ENCODE data around the gene BIRC7.
"Not testable (repeated sequence)": the region's sequence is repeated elsewhere in the genome, so short reads cannot be mapped to it uniquely, and the experiment has no call there.

Gene BIRC7

DNA sequence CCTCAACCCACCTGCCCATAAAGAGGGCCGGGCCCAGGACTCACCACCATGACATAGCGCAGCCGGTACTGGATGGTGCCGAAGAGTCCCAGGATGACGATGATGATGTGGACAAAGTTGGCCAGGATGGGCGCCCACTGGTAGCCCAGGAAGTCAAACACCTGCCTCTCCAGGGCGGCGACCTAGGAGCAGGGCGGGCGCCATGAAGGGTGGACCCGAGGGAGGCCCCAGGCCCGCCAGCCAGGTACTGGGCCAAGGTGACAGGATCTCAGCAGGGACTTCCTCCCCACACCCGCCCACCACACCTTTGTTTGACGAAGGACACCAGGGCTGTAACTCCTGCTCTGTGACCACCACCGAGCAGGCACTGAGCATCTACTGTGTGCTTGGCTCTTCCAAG, 14.2 kb downstream of the BIRC7 start:
- no peak for DNase-seq

DNA sequence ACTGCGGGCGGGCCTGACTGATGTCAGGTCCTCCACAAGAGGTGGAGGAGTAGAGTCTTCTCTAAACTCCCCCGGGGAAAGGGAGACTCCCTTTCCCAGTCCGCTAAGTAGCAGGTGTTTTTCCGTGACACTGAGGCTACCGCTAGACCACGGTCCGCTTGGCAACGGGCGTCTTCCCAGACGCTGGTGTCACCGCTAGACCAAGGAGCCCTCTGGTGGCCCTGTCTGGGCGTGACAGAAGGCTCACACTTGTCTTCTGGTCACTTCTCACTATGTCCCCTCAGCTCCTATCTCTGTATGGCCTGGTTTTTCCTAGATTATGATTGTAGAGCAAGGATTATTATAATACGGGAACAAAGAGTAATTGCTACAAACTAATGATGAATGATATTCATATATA, 15.6 kb downstream of the BIRC7 start:
- DNase-seq: not testable (repeated sequence)

DNA sequence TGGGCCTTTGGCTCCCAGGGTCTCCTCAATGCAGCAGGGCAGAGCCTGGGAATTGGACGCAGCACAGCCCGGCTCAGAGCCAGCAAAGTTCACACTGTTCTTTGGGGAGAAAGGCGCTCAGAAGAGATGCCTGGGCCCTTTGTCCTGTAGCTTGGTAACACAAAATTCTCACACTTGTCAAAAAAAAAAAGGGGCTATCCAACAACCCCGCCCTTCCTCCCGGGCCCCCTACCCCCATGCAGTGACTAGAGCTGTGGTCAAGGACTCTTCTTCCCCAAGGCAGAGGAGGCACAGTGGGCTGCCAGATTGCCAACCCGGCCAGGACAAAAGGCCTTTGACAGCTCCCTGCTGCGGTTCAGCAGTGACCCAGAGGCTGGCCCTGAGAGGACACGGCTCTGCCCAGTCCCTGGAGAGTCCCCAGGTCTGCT, 16.6 kb downstream of the BIRC7 start:
- no peak for DNase-seq

DNA sequence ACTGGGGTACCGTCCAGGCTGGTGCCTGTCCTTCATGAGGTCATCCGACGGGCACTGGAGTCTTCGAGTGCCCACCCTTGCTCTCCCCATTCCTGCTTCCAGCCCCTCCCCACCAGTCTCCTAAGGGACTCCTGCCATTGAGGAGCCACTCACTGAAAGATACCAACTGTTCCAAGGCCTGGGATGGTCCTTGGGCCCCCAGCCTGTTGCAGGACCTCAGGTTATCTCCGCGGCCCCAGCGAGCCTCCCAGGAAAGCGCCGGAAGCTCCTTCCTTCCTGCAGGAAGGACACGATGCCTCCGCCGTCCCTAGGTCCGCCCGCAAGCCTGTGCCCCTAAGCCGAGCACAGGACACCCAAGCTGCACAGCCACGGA, 17.3 kb downstream of the BIRC7 start:
- no peak for DNase-seq

DNA sequence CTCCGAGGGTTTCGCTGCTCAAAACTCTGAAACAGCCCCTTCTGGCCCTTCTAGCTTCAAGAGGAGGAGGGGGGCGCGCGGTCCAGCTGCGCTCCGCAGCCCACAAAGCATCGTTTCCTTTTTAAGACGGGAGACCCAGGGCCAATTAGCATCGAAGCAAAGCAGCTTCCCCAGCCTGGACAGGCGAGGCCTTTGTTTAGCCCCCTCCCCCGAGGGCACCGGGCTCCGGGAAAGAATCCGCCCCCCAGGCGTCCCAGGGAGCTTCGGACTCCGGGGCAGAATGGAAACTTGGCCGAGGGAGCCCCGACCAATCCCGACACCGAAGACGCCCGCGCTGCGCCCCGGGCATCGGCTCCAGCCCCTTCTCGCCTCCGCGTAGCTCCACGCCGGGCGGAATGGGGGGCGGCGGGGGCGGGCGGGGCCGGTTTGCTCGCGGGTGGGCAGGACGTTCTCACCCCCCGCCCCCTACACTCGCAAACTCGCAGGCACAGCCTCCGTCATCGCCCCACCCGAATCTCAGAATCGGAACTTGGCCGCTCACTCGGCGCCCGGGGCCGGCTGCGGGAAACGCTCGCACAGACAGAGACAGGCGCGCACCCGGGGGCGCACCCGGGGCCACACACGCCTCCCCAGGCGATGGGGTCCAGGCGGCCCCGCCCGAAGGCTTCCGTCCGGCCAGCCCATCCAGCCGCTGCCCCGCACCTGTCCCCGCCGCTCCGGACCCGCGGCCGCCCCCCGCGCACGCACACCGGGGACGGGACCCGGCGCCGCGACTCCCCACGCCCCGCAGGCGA, 17.9 kb downstream of the BIRC7 start:
- DNase-seq: no peak

DNA sequence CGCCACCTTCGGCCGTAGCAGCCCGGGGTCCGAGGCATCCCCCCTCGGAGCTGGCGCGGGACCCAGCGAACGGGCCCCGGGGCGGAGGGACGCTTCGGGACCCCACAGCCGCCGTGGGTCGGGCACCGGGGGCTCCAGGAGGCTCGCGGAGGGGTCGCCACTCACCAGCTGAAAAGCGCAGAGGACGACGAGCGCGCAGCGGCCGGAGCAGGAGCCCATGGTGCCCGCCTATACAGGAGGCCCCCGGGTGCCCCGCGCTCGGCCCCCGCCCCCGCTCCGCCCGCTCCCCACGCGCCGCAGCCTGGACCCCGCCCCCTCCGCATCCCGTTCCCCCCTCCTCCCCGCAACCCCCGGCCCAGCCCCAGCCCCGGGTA, 18.5 kb downstream of the BIRC7 start, which contains the start of gene NKAIN4:
Gene NKAIN4 (minus strand): TSS at position 232 of the 374 bp plus-strand sequence. CDS start 13 bp downstream, at position 219.
- no peak for DNase-seq

DNA sequence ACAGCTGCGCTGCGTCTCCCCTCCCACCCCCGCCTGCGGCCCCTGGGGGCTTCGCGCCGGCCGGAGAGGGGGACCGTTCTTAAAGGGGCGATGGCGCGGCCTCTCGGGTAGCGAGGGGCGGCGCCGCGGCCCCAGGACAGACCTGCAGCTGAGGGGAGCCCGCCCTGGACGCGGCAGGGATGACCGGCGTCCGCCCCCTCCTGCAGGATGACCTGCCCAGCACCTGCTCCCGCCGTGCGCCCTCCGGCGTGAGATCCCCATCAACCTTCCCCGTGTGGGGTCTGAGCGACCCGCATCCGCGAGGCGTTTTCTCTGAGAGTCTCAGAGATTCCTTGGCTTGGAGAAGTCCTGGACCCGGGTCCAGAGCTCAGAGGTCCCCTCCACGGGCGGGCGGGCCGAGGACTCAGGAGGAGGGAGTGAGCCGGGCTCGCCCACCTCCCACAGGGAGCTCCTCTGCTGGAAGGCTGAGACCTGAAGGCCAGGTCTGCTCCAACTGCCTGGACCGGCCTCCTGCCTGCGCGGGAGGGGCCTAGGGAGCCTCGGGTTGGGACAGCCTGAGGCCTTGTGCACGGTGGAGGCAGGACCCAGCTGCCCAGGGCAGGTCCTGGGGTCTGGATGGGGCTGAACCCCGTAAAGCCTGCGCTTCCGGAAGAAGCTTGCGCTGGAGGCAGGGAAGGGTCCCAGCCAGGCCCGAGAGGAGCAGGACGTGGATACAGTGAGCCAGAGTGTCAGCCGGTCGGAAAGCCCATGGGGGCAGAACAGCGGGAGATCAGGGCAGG, 19.1 kb downstream of the BIRC7 start:
- no peak for DNase-seq

DNA sequence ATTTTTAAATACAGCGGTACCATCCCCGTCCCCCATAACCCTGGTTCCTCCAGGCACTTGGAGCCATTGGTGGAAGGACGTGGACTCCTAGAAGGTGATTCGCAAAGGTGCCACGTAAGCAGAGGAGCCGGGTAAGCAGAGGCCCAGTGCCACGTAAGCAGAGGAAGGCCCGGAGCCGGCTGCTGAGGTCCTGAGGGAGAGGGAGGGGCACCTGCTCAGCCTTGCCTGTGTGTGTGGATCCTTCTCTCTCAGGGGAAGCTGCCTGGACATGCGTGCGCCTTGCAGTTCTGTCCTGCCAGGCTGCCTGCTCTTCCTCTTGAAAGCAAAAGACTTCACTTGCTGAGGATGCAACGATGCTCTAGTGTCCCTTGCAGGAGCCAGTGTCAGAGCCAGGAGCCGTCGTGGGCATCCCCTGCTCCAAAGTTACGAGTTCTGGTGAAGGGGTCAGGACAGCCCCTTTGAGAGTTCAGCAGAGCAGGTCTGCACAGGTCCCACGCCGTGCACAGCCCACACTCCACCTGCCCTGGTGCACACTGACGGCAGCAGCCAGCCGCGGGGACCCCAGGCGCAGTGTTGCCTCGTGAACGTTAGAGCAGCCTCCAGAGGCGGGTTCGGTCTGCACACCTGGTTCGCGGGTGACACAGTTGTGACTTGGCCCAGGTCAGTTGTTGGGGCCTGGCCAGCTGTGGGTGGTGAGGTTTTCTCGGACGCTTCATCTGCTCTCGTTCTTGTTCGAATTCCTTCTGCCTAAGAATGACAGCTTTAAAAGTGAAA, 20.4 kb downstream of the BIRC7 start:
- no peak for DNase-seq

DNA sequence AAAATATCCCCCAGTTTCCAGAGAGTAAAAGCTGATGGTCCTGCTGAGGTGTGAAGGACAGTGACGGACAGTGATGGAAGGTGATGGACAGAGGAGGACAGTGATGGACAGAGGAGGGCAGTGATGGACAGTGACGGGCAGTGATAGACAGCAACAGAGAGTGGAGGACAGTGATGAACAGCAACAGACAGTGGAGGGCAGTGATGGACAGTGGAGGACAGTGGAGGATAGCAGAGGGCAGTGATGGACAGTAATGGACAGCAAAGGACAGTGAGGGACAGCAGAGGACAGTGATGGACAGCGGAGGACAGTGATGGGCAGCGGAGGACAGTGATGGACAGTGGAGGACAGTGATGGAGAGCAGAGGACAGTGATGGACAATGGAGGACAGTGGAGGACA, 21.2 kb downstream of the BIRC7 start:
- no peak for DNase-seq

DNA sequence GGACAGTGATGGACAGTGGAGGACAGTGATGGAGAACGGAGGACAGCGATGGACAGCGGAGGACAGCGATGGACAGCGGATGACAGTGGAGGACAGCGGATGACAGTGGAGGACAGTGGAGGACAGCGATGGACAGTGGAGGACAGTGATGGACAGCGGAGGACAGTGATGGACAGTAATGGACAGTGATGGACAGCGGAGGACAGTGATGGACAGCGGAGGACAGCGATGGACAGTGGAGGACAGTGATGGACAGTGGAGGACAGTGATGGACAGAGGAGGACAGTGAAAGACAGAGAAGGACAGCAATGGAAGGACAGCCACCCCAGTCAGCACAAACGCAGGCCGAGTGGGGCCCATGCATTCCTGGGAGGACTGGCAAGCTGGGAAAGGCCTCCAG, 21.9 kb downstream of the BIRC7 start:
- no peak for DNase-seq

DNA sequence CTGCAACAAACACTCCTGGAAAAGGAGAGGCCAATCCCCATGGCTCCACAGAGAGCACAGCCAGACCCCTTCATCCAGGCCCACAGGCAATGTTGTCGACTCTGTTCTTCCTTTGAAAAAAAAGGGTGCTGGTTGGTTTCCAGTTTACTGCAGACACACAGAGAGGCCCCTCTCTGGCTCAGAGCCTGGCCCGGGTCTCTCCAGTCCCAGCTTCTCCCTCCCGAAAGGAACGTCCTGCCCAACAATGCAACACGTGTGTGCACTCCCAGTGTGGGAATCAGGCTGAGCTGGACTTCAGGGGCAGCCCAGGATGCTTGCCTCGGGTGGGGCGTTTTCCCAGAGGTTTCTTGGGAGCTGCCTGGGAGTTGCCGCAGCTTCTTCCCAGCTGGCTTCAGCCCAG, 23.1 kb downstream of the BIRC7 start:
- no peak for DNase-seq

DNA sequence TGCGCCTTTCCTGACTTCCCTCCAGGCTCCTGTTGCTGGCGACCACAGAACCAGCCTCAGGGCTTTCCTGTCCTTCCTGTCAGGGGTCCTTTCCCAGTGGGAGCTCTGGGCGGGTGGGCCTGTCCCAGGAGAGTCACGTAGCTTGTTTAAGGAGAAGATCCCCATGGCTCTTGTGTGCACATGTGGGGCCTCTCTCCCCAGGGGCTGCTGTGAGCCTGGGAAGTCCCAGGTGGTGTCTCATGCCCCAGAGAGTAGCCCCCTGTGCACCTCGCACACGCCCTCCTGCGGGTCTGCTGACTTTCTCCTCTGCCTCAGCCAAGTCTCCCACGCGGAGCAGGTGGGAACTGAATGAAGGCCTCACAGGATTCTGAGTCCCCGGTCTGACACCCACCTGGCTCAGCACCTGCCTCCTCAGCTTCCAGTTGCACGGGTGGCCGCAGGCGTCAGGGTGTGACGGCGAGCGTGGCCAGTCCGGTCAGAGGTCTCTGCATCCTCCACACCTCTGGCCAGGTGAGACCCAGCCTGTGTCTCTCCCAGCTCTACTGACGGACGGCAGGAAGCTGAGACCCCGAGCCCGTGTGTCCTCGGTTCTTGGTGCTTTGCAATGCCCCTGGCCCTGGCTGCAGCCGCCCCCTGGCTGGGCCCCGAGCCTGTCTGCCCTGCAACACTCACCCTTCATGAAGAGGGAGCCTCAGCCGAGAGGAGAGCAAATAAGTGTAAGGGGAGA, 24.2 kb downstream of the BIRC7 start:
- DNase-seq: no peak

DNA sequence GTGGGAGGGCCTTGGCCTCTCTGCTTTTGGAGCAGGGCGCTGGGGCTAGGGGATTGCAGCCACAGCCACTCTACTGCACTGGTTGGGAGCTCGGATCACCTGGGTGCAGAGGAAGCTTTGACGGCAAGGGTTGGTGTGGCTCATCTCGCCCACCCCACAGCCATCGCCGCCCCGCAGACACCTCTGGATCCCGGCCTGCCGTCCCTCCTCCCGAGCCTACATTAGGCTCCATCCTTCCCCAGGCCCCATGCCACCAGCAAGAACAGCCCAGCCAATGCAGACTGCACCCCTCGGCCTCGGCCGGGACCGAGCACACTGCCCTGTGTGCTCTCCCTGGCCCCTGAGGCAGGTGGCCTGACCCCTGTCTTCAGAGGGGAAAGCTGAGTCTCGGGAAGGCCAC, 24.8 kb downstream of the BIRC7 start:
- DNase-seq: no peak

DNA sequence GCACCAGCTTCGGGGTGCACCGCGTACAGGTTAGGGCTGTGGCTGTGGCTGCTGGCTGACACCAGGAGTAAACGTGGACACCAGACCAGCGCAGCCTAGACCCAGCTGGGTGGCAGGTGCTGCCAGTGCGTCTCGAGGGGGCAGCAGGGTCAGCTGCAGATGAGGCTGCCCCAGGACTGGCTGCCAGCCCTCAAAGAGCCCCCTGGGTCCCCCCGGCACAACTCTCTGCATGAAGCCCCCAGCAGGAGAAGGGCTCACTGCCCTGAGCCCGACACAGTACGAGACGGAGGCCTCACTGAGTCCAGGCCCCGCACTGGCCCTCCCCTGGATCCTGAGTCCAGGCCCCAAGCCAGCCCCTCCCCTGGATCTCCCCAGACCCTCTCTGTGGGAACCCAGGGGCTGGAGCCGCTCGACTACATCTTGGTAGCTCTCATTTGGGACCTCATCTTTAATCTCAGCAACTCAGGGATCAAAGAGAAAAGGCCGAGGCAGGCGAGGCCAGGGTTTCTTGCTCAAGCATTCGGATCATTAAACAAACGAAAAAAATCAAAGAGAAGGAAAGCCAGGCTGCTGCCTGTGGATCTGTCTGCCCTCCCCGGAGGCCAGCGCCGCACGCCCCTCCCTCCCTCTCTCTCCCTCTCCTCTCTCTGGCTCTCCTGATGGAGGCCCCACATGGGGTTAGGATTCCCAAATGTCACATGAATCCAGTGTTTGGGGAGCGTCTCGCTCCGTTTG, 25.5 kb downstream of the BIRC7 start:
- no peak for DNase-seq

DNA sequence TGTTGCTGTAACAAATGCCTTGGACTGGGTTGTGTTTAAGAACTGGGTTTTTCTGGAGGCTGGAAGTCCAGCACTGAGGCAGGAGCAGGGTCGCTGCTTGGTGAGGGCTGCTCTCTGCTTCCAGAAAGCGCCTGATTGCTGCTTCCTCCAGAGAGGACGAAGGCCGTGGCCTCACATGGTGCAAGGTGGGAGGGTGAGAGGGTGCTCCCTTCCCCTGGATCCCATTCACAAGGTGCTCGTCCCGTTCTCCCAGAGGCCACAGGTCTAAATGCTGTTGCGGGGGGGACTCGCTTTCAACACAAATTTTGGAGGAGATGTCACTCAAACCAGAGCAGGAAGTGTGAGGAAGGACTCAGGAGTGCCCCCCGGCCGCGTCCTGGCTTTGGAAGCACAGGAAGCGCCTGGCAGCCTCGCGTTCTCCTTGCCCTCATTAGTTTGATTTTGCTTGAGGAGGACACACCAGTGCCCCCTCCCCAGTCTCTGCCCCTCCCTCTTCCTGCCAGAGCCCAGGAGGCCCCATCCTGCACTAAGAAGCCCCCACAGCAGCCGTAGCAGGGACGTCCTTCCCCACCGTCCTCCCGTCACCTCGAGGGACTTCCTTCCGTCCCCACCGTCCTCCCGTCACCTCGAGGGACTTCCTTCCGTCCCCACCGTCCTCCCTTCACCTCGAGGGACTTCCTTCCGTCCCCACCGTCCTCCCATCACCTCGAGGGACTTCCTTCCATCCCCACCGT, 26.3 kb downstream of the BIRC7 start:
- DNase-seq: no peak

DNA sequence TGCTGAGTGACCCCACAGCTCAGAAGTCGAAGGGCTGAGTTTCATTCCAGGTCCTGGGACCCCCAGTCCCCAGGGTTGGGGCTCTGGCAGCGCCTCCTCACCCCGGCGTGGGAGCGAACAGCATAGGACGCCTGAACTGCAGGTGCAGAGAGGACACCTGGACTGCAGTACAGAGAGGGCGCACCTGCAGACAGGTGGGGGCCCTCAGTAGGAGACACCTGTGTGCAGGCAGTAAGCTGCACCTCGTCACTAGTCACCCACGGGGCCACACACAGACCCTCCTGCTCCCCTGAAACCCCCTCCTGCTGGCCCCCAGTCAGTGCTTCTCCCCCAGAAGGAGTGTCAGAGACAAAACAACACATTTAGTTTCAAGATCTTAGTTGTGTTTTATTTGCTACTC, 27.1 kb downstream of the BIRC7 start:
- no peak for DNase-seq

DNA sequence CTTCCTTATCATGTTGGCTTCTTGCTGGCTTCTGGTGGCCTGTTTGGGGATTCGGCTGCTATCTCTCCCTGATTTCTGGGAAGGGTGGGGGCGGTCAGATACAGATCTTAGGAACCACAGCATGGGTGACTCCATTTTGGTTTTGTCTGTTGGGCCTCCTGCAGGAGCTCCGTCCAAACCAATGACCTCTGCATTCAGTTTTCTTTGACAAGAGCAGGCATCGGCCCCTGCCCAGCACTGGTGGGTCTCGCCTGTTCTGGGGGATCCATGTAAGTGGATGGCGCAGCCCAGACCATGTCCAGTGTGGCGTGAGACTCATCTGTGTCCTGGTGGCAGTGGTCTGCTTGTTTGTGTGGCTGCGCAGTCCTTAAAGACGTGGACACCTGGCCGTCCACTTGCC, 28.3 kb downstream of the BIRC7 start:
- no peak for DNase-seq

DNA sequence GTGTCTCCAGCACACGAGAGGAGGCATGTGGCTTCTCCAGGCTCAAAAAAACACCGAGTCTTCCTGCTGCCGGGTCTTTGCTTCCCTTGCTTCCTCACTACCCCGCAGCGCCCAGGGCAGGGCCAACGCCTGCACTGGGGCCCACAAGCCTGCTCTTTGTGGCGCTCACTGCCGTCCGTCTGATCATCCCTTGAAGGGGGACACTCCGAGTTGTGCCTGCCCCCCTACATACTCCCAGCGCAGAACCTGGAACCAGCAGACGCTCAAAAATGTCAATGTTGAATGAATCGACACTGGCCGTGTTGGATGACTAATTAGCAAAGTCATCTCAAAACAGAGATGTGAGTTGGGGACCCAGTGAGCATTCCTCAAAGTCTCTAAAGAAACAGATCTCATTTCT, 28.8 kb downstream of the BIRC7 start:
- no peak for DNase-seq

DNA sequence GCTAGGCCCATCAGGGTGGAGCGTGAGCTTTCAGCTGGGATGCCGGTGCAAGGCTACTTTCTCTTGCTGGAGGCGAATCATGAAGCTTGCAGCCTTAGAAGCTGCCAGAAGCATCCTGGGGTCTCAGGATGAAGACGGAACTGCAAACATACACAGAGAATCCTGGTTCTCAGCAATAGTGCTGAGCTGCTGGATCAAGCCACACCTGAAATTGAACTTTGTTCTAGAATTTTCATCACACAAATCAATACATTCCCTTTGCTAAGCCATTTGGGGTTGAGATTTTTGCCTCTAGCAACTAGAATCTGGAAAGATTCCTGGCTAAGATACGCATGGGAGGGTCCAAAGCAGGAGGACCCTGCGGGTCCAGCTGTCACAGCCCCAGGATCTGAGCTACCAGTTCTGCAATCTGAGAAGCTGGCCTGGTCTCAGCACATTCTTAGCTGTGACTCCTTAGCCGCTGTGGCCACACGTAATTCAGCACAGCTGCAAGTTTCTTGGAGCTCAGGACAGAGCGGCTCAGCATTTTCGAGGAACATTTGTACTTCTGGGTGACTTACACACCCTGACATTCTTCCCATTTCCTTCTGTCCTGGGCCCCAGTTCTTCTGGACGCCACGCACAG, 30.3 kb downstream of the BIRC7 start:
- DNase-seq: no peak

DNA sequence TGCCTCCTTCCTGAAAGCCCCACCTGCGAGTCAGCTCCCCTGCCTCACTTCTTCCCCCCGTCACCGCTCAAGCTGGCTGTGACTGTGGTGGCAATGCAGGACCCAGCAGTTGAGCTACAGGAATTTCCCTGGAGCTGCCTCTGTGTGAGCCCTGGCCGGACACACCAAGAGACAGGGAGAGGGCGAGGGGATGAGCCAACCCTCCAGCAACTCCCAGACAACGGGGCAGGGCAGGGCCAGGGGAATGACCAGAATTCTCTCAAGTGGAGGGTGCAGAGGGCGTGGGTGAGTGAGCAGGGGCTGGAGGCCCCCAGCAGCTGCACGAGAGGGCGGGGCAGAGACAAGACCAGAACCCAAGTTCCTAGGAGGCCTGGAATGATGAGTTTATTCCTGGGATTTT, 32.0 kb downstream of the BIRC7 start:
- no peak for DNase-seq

DNA sequence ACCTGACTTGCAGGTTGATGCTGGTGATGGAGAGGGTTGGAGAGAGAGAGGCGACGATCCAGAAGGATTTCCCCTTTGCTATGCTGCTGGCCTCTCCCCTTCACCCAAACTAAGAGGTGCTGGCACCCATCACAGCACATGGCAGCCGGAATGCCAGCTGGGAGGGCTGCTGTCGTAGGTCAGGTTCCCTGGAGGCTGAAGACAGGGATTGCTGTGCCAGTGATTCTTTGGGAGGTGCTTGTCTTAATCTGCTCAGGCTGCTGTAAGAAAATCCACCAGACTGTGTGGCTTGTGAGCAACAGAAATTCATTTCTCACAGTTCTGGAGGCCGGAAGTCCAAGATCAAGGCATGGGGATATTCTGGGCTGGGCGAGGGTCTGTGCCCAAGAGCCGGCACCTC, 32.6 kb downstream of the BIRC7 start:
- DNase-seq: no peak

Measured in MV-4-11 (cell line).